Measurements from ENCODE around the gene SLC16A7.

DNA sequence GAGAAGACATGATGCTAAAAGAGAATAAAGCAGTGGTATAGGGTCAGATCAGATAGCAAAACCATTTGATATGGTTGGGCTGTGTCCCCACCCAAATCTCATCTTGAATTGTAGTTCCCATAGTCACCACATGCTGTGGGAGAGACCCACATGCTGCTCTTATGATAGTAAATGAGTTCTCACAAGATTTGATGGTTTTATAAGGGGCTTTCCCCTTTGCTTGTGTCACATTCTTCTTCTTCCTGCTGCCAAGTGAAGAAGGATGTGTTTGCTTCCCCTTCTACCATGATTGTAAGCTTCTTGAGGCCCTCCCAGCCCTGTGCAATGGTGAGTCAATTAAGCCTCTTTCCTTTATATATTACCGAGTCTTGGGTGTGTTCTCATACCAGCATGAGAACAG lies 49.4 kb downstream of the SLC16A7 start:
- TF ChIP-seq, protein P1, sequence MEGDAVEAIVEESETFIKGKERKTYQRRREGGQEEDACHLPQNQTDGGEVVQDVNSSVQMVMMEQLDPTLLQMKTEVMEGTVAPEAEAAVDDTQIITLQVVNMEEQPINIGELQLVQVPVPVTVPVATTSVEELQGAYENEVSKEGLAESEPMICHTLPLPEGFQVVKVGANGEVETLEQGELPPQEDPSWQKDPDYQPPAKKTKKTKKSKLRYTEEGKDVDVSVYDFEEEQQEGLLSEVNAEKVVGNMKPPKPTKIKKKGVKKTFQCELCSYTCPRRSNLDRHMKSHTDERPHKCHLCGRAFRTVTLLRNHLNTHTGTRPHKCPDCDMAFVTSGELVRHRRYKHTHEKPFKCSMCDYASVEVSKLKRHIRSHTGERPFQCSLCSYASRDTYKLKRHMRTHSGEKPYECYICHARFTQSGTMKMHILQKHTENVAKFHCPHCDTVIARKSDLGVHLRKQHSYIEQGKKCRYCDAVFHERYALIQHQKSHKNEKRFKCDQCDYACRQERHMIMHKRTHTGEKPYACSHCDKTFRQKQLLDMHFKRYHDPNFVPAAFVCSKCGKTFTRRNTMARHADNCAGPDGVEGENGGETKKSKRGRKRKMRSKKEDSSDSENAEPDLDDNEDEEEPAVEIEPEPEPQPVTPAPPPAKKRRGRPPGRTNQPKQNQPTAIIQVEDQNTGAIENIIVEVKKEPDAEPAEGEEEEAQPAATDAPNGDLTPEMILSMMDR (conservative IDR thresholded peaks at IDR 0.05) = no peak
- TF ChIP-seq EZH2 (IDR thresholded peaks at IDR 0.05; ENCODE audit: low read depth) = no peak
